ENCODE measurements around the gene RCBTB1. TPM values are rescaled to one million over a fixed set of nuclear protein-coding genes. Genes with fewer than 3 reads are reported as not detected.
"Not testable (repeated sequence)": the region's sequence is repeated elsewhere in the genome, so short reads cannot be mapped to it uniquely, and the experiment has no call there.

Gene RCBTB1
- total RNA-seq, 1 experiment from 2014 or later: 3.6 TPM

DNA sequence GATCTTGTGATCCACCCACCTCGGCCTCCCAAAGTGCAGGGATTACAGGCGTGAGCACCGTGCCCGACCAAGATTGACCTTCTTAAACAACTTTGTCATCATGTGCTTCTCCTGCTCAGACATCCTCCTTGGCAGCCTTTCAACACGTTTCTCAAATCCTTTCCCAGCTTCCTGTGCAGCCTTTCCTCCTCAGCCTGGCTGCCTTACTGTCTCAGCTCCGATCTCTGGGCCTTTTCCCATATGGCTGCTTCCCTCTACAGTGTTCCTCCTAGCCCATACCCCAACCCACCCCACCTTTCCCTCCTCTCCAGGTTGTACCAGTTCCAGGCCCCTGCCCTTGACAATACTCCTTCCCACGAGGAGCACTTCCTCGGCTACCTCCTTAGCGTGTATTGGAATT, 82.4 kb downstream of the RCBTB1 start:
- no peaks in the 10 kb centered on the region for H3K36me3 ChIP-seq
- DNase-seq: no peak
- no peaks in the 10 kb centered on the region for H3K27me3 ChIP-seq
- H3K9me3 ChIP-seq: no peaks in the 10 kb centered on the region
- no peak overlapping the region for H3K4me3 ChIP-seq

DNA sequence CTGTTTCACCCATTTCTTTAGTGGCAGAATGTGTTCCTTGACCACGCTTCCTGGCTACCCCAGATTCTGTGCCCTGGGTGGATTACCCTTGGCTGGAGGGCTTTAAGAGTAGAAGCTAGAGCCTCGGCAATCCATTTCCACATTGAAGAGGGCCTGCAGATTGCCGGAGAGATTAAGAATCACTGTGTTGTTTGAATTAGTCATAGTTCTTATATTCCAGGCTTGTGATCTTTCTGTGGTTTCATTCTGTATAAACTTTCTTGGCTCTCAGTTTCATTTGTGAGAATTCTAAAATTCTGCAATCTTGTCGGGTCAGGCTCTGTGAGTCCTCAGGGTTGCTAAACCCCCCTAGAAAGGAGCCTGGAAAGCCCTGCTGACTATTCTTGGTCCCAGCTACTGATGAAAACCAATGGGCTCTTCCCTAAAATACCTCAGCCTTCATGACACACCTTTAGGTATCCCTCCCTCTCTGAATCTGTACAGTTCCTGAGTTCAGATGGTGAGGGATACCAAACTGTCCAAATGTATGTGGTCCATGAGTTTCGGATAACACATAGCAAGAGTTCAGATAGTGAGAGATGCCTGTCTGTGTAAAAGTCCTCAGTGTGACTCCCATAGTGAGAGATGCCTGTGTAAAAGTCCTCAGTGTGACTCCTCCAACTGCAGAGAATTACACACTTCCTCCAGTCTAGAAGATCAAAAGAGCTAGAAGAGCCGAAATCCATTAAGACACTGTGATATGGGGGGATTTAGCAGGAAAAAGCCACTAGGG, 85.3 kb downstream of the RCBTB1 start:
- Histone ChIP-seq H3K36me3 (no peaks in the 10 kb centered on the region), H3K4me3 (no peak overlapping the region), H3K9me3 (no peaks in the 10 kb centered on the region), H3K27me3 (no peaks in the 10 kb centered on the region)
- no peak for DNase-seq

DNA sequence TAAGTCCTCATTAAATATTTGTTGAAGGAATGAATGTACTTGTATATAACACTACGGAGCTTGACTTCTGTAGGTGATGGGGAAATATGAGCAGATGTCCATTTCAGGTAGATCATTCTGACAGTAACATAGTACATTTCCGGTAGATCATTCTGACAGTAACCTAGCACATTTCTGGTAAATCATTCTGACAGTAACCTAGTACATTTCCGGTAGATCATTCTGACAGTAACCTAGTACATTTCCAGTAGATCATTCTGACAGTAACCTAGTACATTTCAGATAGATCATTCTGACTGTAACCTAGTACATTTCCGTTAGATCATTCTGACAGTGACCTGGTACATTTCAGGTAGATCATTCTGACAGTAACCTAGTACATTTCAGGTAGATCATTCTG, 87.2 kb downstream of the RCBTB1 start:
- Histone ChIP-seq H3K36me3 (no peaks in the 10 kb centered on the region), H3K27me3 (no peaks in the 10 kb centered on the region), H3K9me3 (no peaks in the 10 kb centered on the region), H3K4me3 (no peak overlapping the region)
- no peak for DNase-seq

DNA sequence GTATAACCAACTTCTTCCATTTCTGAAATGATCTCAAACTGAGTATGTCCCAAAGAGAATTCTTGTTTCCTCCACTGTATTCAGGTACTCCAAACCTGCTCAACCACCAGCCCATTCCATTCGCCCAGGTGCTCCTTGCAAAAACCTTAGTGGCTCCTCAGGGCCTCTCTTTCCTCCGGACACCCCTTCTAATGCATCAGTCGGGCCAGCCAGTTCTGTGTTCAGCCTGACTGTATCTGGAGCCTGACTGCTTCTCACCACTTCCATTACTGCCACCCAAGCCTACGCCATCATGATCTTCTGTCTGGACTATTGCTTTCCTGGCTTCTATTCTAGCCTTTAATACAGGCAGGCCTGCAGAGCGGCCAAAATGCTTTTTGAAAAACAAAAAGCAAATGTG, 88.1 kb downstream of the RCBTB1 start:
- DNase-seq: no peak
- Histone ChIP-seq H3K36me3 (no peaks in the 10 kb centered on the region), H3K27me3 (no peaks in the 10 kb centered on the region), H3K4me3 (no peak overlapping the region), H3K9me3 (no peaks in the 10 kb centered on the region)

DNA sequence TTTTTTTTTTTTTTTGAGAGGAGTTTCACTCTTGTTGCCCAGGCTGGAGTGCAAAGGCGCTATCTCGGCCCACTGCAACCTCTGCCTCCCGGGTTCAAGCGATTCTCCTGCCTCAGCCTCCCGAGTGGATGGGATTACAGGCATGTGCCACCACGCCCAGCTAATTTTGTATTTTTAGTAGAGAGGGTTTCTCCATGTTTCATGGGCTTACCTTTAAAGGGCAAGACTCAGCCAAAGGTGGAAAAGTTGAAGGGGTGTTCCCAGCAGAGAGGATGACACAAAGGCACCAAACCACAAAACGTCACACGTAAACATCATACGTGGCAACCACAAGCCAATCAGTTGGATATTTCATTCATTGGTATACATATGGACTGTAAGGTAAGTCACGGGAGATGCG, 88.5 kb downstream of the RCBTB1 start:
- H3K4me3 ChIP-seq, H3K9me3 ChIP-seq, H3K27me3 ChIP-seq, DNase-seq, H3K36me3 ChIP-seq: not testable (repeated sequence)

DNA sequence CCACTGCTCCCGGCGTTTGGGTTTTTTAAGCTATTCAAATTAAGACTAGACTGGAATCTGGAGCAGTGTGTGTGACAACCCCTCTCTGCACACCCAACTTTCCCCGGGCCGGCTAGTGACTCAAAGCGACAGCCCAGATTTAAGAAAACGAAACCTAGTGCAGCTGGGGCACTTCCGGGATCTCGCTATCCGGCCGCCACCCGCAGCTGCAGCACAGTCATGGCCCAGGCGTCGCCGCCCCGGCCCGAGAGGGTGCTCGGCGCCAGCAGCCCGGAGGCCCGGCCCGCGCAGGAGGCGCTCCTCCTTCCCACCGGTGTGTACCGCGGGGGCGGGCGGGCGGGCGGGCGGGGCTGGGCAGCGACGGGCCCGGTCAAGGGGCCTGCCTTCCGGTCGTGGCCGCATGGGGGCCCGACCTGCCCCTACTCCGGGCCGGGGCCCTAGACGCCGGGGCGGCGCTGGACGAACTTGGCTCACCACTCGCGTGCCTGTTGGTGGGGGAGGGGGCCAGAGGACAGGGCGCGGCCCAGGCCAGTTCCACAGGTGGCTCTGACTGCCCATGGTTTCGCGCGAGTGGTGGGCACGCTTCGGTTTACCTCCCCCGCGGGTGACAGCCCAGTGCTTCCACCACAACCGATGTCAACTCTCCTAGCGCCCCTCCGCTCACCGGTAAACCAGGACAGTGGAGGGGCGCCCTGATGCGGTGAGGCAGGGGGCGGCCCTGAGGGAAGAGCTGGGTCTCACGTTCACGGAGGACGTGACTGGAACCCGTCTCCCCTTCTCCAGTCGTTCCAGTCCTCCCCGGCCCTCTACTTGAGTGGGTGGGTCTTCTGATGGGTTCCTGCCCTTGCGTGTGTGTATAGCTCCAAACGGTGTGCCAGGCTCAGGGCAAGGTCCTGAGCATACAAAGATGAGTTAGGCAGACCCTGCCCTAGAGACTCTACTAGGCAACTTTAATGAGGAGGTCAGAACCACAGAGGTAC, 89.3 kb downstream of the RCBTB1 start, which contains the start of gene PHF11:
PHF11 (plus strand) TSS at position 171 of the 980 bp plus-strand sequence; CDS start at position 220, 49 bp downstream.
- Histone ChIP-seq H3K9me3 (no peaks in the 10 kb centered on the region), H3K36me3 (no peaks in the 10 kb centered on the region), H3K27me3 (no peaks in the 10 kb centered on the region), H3K4me3 (peak within 1 kb of the TSS; percentile 61)
- DNase-seq: peak; percentile 80

DNA sequence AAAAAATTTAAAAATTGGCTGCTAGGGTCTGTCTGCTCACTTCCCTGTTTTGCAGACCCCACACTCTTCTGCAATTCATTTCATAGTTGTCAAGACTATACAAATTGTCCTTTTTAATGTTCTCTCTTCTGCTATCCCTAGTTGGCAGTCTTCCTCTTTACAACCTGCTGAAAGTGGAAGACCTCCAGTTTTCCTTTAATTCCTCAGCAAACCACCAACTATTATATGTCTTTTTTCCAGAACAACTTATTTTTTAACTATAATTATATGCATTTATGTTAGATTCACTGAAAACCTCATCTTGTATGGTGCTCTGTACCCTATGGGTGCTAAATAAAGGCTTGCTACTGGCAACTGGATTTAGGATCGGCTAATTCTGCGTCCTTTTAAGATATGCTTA, 90.7 kb downstream of the RCBTB1 start:
- H3K9me3 ChIP-seq: no peaks in the 10 kb centered on the region
- DNase-seq: no peak
- H3K36me3 ChIP-seq: no peaks in the 10 kb centered on the region
- H3K27me3 ChIP-seq: no peaks in the 10 kb centered on the region
- peak overlapping the region; percentile 61 for H3K4me3 ChIP-seq

DNA sequence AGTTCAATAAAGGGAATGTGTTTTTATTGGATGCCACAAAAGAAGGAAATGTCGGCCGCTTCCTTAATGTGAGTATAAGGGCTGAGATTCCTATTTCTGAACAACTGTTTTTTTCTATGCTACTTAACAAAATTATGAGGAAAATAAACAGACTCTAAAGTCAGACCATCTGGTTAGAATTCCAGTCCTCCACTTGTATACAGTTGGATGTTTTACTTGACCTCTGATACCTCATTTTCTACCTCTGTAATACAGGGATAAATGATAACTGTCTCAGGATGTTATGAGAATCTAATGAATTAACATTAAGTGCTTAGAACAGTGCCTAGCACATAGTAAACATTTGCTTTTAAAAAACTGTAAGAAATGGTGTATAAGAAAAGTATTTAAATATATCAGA, 96.8 kb downstream of the RCBTB1 start:
- Histone ChIP-seq H3K9me3 (no peaks in the 10 kb centered on the region), H3K4me3 (no peak overlapping the region), H3K27me3 (no peaks in the 10 kb centered on the region), H3K36me3 (0 out of 2 replicates have a peak, but pooled peaks cover 2% of the 10 kb centered on the region)
- DNase-seq: no peak

Other genes starting within 250 kb of the RCBTB1 start
- 5.4 and 11.6 TPM in 2 replicates for gene CAB39L, start 141.5 kb downstream of the RCBTB1 start, total RNA-seq (2014; rRNA removed; shearing (Covaris generic); ENCODE audit: low replicate concordance)
- gene SETDB2, start 141.3 kb downstream of the RCBTB1 start, total RNA-seq (2014; rRNA removed; shearing (Covaris generic); ENCODE audit: low replicate concordance): 1.6 and 4.9 TPM in 2 replicates
- gene PHF11, start 89.6 kb downstream of the RCBTB1 start, total RNA-seq (2014; rRNA removed; shearing (Covaris generic); ENCODE audit: low replicate concordance): 14.6 and 21.5 TPM in 2 replicates
- gene ARL11, start 42.9 kb upstream of the RCBTB1 start, total RNA-seq (2014; rRNA removed; shearing (Covaris generic); ENCODE audit: low replicate concordance): not detected in 2 replicates
- gene EBPL, start 105.9 kb upstream of the RCBTB1 start, total RNA-seq (2014; rRNA removed; shearing (Covaris generic); ENCODE audit: low replicate concordance): 231 and 270 TPM in 2 replicates
- 34.7 and 46.6 TPM in 2 replicates for gene KPNA3, start 207.1 kb upstream of the RCBTB1 start, total RNA-seq (2014; rRNA removed; shearing (Covaris generic); ENCODE audit: low replicate concordance)